Aorta (tissue), 5 donors: Measurements from ENCODE around the gene ZNF362. TPM values are rescaled to one million over a fixed set of nuclear protein-coding genes. Genes with fewer than 3 reads are reported as not detected.
"Not testable (repeated sequence)": the region's sequence is repeated elsewhere in the genome, so short reads cannot be mapped to it uniquely, and the experiment has no call there.

Source experiments
- ATAC-seq: fragments of 200-7000 bp; cut with Tn5 transposase; one replicate; pipeline ENCODE4 v1.9.1; 2022; ENCODE audit warnings: moderate library complexity; ENCODE audit not compliant: low FRiP score
- DNase-seq, 2 donors: peaks; one replicate each; pipeline ENCODE4 v3.0.0-alpha.2; 2020
- H3K27ac ChIP-seq, 2 donors: one replicate each; pipeline ENCODE4 v1.5.1; 2013; ENCODE audit warnings: low read length in 2 of 2, mild to moderate bottlenecking in 2 of 2, moderate library complexity in 2 of 2, control low read depth in 1 of 2, inconsistent platforms in 1 of 2, low read depth in 1 of 2
- H3K27me3 ChIP-seq, 2 donors: one replicate each; pipeline ENCODE4 v1.6.1; 2013; ENCODE audit warnings: control low read depth in 1 of 2, low read length in 1 of 2, mild to moderate bottlenecking in 1 of 2, moderate library complexity in 1 of 2; ENCODE audit not compliant: insufficient read depth in 2 of 2, control insufficient read depth in 1 of 2
- H3K36me3 ChIP-seq, 2 donors: one replicate each; pipeline ENCODE4 v1.6.1; 2013; ENCODE audit warnings: control low read depth in 1 of 2, low read length in 1 of 2, mild to moderate bottlenecking in 1 of 2; ENCODE audit not compliant: insufficient read depth in 2 of 2, control insufficient read depth in 1 of 2
- H3K4me1 ChIP-seq, 2 donors: one replicate each; pipeline ENCODE4 v1.6.1; 2013; ENCODE audit warnings: low read length in 2 of 2, control low read depth in 1 of 2, mild to moderate bottlenecking in 1 of 2, moderate library complexity in 1 of 2; ENCODE audit not compliant: insufficient read depth in 2 of 2, control insufficient read depth in 1 of 2
- H3K4me3 ChIP-seq, 2 donors: one replicate each; pipeline ENCODE4 v1.5.1; 2013; ENCODE audit warnings: low read length in 2 of 2, control low read depth in 1 of 2, mild to moderate bottlenecking in 1 of 2
- H3K9me3 ChIP-seq: one replicate; pipeline ENCODE4 v1.6.1; 2013; ENCODE audit warnings: mild to moderate bottlenecking, low read length; ENCODE audit not compliant: control insufficient read depth
- WGBS, 2 donors: extraction: QIAGEN DNeasy Blood & Tissue Kit; methylation state at CpG; one replicate each; pipeline ENCODE4 v1.1.7; 2013; 5-methylcytosine and 5-hydroxymethylcytosine counted together
- intact Hi-C, 2 donors: fragments of 100-400 bp; cut with DNase I; formaldehyde crosslinking; loops; one replicate each; pipeline versions ENCODE4 v1.14.2 to v1.15.0; 2022
- polyA plus RNA-seq, 2 donors: library from polyadenylated mRNA; stranded (reverse); fragments of 200-250 nt; gene quantifications; one replicate each; pipeline ENCODE4 v1.2.3, GENCODE V29; 2013
- total RNA-seq, 2 donors: library from RNA; stranded (reverse); fragmentation: NEBNext Ultra II Directional; extraction: Animal tissue kit (Norgen Biotek cat#: 25700); gene quantifications; one replicate each; pipeline ENCODE4 v1.2.1, GENCODE V29; 2021
- donor health status: healthy with polysubstance abuse.
- donor health status: Bipolar disorder and iron deficiency.
- donor health status: DM: no; HTN: no; CAD: no.
- donor health status: DM: no; HTN: no; CAD: no.
- donor health status: DM: yes; HTN: yes; CAD: no.

The ZNF362 gene
- total and polyA plus RNA-seq, 4 donors = 12.4 to 44.0 (median 31.1) TPM

DNA sequence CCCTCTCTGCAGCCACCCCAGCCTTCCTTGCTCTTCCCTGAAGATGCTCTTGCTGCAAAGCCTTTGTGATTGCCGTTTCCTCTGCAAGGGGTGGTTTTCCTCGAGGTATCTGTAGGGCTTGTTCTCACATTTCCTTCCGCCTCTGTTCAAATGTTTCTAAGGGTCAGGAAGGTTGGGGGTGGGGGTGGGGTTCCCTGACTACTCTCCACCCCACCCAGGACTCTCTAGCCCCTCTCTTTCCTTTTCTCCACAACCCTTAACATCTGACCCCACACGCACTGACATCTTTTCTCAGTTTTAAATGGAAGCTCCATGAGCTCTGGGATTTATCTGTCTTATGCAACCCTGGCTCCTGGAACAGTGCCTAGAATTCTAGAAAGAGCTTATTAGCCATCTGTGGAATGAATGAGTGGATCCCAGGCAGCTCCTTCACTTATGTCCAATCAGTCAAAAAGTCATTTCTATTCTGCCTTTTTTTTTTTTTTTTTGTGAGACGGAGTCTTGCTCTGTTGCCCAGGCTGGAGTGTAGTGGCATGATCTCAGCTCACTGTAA, 27.3 kb upstream of the ZNF362 start:
- DNase-seq = no peak
- no peak overlapping the region for H3K4me3 ChIP-seq
- H3K27ac ChIP-seq = no peak overlapping the region
- ATAC-seq = no peak
- H3K9me3 ChIP-seq = no peaks in the 10 kb centered on the region
- H3K36me3 ChIP-seq = no peaks in the 10 kb centered on the region
- H3K4me1 ChIP-seq = no peaks in the 10 kb centered on the region
- intact Hi-C loops = loop anchor here in 1 of 2 donors (10.0 kb wide), 1 partner anchor 386 kb away; no protein-coding TSS in a partner anchor
- H3K27me3 ChIP-seq = no peaks in the 10 kb centered on the region
- 42 to 46% methylated on average over 5 of the region's 5 CpGs for WGBS, 2 donors

DNA sequence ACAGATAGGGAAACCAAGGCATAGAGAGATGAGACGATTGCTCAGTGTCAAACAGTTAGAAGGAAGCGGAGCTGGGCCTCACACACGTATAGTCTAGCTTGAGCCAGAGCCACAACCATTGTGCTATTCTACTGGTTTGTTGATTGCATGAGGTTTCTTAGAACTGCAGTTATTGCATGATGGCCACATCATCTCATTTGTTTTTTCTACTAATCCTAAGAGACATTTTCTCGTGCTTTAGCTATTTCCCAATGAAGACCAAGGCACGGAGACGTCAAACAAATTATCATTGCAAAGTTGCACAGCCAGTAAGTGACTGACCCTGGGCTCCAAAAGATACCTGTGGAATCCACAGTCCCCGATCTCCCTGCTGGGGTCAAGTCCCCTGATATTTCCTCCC, 25.1 kb upstream of the ZNF362 start:
- Histone ChIP-seq H3K9me3 (no peaks in the 10 kb centered on the region), H3K4me3 (no peak overlapping the region), H3K36me3 (no peaks in the 10 kb centered on the region), H3K4me1 (no peaks in the 10 kb centered on the region), H3K27ac (no peak overlapping the region), H3K27me3 (no peaks in the 10 kb centered on the region)
- intact Hi-C loops = no loop called here
- 83 to 84% methylated on average over 7 of the region's 7 CpGs for WGBS, 2 donors
- ATAC-seq (no peak), DNase-seq (no peak)

DNA sequence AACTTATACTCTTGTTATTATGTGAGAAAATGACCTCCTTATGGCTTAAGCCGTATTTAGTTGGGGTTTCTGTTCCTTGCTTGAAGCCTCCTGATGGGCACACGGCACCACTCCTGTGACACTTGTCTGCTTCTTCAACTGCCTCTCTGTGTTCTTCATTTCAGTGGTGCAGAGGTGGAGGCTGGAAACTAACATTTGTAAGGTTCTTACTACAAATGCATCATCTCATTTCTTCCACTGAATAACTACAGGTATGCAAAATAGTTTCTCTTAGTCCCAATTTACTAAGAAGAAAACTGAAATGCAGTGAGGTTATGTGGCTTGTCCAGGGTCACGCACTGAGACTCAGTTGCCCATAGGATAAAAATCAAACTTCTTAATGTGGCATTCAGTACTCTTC, 23.6 kb upstream of the ZNF362 start:
- DNase-seq = no peak
- no peak overlapping the region for H3K4me3 ChIP-seq
- H3K9me3 ChIP-seq = no peaks in the 10 kb centered on the region
- H3K36me3 ChIP-seq = no peaks in the 10 kb centered on the region
- intact Hi-C loops = no loop called here
- no peak overlapping the region for H3K27ac ChIP-seq
- H3K4me1 ChIP-seq = no peaks in the 10 kb centered on the region
- ATAC-seq = no peak
- WGBS, 2 donors = 80 to 94% methylated on average over 3 of the region's 3 CpGs
- no peaks in the 10 kb centered on the region for H3K27me3 ChIP-seq

DNA sequence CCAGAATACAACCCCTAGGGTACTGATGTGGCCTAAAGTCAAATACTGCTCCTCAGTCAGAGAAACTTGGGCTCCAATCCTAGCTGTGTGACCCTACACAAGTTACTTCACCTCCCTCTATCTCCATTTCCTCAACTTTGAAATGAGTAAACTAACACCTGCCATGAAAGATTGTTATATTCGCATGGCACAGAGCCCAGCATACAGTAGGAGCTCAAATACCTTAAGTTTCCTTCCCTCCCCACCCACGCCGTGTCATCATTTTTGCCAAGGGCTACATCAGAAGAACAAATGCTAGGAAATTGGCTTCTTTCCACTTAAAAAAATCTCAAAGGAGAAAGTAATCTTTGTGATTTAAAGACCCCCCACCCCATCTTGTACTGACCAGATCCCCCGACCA, 22.2 kb upstream of the ZNF362 start:
- H3K9me3 ChIP-seq = no peaks in the 10 kb centered on the region

DNA sequence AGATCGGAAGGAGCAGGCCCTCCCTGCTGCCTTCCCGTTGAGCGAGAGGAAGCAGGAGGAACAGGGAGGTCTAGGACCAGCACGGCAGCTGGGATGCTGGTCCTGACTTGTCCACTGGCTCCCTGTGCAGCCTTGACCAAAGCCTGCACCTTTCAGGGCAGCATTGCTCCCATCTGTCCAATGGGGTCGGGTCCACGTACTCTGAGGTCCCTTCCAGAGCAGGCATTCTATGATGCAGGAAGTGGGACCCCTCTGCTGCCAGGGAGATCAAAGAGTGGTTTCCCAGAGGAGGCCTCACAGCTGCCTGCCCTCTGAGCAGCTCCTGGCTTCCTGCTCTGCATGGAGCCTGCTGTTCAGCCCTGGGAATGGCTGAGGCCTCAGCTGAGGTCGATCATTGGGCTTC, 21.7 kb upstream of the ZNF362 start:
- no peaks in the 10 kb centered on the region for H3K4me1 ChIP-seq
- H3K36me3 ChIP-seq = no peaks in the 10 kb centered on the region
- 72 to 82% methylated on average over 7 of the region's 7 CpGs for WGBS, 2 donors
- ATAC-seq = no peak
- H3K9me3 ChIP-seq = no peaks in the 10 kb centered on the region
- intact Hi-C loops = no loop called here
- peak in 1 of 2 donors; percentile 27 for DNase-seq
- no peak overlapping the region for H3K4me3 ChIP-seq
- H3K27me3 ChIP-seq = no peaks in the 10 kb centered on the region
- no peak overlapping the region for H3K27ac ChIP-seq

More for the DNA sequence above, 22.2 kb upstream of the ZNF362 start:
- WGBS, 2 donors = 74 to 95% methylated on average over 4 of the region's 4 CpGs
- no peak for DNase-seq
- Histone ChIP-seq H3K36me3 (no peaks in the 10 kb centered on the region), H3K27ac (no peak overlapping the region), H3K4me3 (no peak overlapping the region), H3K27me3 (no peaks in the 10 kb centered on the region), H3K4me1 (no peaks in the 10 kb centered on the region)
- no peak for ATAC-seq
- intact Hi-C loops = no loop called here

DNA sequence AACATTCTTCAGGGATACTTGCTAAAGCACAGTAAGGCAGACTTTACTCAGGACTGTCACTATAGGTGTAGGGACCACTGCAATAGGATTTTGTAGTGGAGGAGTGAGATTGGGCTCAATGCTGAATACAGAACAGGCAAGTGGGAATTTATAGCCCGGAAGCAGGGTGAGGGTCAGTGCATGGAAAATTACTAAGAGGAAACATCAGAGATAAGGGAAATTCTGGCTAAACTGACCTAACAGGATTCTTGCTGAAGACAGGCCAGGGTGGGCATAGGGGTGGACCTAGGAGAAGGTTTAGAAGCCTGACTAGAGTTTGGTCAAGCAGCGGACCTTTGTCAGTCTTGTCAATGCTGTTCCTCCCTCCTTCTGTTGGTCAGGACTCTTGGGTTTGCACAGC, 20.8 kb upstream of the ZNF362 start:
- no peaks in the 10 kb centered on the region for H3K27me3 ChIP-seq
- intact Hi-C loops = no loop called here
- 96% methylated on average over 2 of the region's 2 CpGs for WGBS, 2 donors
- H3K36me3 ChIP-seq = no peaks in the 10 kb centered on the region
- no peak overlapping the region for H3K4me3 ChIP-seq
- H3K9me3 ChIP-seq = no peaks in the 10 kb centered on the region
- no peak for DNase-seq
- H3K27ac ChIP-seq = no peak overlapping the region
- no peaks in the 10 kb centered on the region for H3K4me1 ChIP-seq
- ATAC-seq = no peak

DNA sequence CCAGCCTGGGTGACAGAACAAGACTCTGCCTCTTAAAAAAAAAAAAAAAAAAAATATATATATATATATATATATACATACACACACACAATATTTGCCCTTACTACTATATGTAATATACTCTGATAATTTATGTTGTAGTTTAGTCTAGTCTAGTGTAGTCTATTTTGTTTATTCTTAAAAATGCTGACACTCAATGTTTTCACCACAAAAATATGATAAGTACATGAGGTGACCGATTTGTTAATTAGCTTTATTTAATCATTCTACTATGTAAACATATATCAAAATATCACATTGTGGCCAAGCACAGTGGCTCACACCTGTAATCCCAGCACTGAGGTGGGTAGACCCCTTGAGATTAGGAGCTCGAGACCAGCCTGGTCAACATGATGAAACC, 19.8 kb upstream of the ZNF362 start:
- intact Hi-C loops = no loop called here
- no peaks in the 10 kb centered on the region for H3K4me1 ChIP-seq
- H3K36me3 ChIP-seq = no peaks in the 10 kb centered on the region
- no peak overlapping the region for H3K27ac ChIP-seq
- H3K4me3 ChIP-seq = no peak overlapping the region
- no peaks in the 10 kb centered on the region for H3K27me3 ChIP-seq
- H3K9me3 ChIP-seq = no peaks in the 10 kb centered on the region
- WGBS, 2 donors = 89 to 90% methylated on average over 2 of the region's 2 CpGs
- DNase-seq = peak in 1 of 2 donors; percentile 0
- no peak for ATAC-seq

DNA sequence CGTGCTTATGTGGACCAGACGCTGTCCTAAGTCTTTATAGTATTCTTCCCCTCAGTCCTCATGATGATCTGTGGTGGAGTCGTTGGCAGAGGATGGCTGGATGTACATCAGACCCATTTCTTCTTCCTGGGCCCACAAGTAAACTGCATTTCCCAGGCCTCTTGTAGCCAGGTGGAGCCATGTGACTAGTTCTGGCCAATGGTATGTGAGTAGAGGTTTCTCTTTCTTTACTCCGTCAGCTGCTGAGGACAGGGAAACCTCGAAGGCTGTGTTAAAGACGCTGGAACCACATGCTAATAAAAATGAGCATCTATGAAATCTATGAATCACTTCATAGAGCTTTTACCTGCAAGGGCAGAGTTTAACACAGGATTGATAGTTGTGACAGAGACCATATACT, 18.7 kb upstream of the ZNF362 start:
- DNase-seq = no peak
- WGBS, 2 donors = 86 to 89% methylated on average over 6 of the region's 6 CpGs
- Histone ChIP-seq H3K27ac (no peak overlapping the region), H3K9me3 (no peaks in the 10 kb centered on the region), H3K27me3 (no peaks in the 10 kb centered on the region), H3K4me1 (no peaks in the 10 kb centered on the region), H3K36me3 (no peaks in the 10 kb centered on the region), H3K4me3 (no peak overlapping the region)
- intact Hi-C loops = no loop called here
- ATAC-seq = no peak

DNA sequence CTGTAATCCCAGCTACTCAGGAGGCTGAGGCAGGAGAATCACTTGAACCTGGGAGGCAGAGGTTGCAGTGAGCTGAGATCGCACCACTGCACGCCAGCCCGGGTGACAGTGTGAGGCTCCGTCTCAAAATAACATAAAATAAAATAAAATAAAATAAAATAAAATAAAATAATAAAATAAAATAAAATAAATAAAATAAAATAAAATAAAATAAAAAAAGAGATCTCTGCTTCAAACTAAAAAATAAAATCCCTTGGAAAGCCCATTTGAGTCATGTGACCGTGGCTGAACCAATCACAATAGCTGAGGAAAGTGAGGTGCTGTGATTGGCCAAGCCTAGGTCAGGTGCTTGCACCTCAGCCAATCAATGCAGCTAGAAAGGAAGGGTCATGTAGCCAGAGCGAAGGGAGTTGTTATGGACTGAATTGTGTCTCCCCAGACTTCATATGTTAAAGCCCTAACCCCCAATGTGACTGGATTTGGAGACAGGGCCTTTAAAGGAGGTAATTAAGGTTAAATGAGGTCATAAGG, 18.0 kb upstream of the ZNF362 start:
- H3K4me3 ChIP-seq, H3K27ac ChIP-seq, intact Hi-C loops, H3K27me3 ChIP-seq, H3K9me3 ChIP-seq, H3K4me1 ChIP-seq, ATAC-seq, H3K36me3 ChIP-seq: not testable (repeated sequence)
- DNase-seq = peak in 1 of 2 donors; percentile 9
- 95 to 97% methylated on average over 6 of the region's 6 CpGs for WGBS, 2 donors
